CD4-positive, CD25-positive, alpha-beta regulatory T cell (primary cell): ENCODE measurements around the gene BMX. TPM values are rescaled to one million over a fixed set of nuclear protein-coding genes. Genes with fewer than 3 reads are reported as not detected.

Experiments
- ATAC-seq, 2 donors: fragments of 150-1000 bp; cut with Tn5 transposase; one replicate each; pipeline ENCODE4 v1.10.0; 2021; ENCODE audit warnings: low read depth in 2 of 2, moderate number of reproducible peaks in 2 of 2, moderate library complexity in 1 of 2
- DNase-seq, 3 donors: peaks; one replicate each; pipeline versions ENCODE4 v3.0.0 to v3.0.0-alpha.2; 2012 to 2022; ENCODE audit warnings: mixed read lengths in 1 of 3
- H3K27ac ChIP-seq: one replicate; pipeline ENCODE4 v1.7.0; 2013; ENCODE audit warnings: mild to moderate bottlenecking, low read length; ENCODE audit not compliant: insufficient read depth, poor library complexity, severe bottlenecking
- H3K27me3 ChIP-seq: one replicate; pipeline ENCODE4 v1.7.0; 2013; ENCODE audit warnings: low read length; ENCODE audit not compliant: control insufficient read depth, insufficient read depth
- H3K36me3 ChIP-seq: one replicate; pipeline ENCODE4 v1.7.0; 2013; ENCODE audit warnings: mild to moderate bottlenecking, low read length, moderate library complexity; ENCODE audit not compliant: control insufficient read depth, insufficient read depth
- H3K4me1 ChIP-seq: 2 replicates; pipeline ENCODE4 v1.7.0; 2013; ENCODE audit warnings: mild to moderate bottlenecking, low read length; ENCODE audit not compliant: insufficient read depth, control insufficient read depth, poor library complexity, severe bottlenecking
- H3K4me3 ChIP-seq: one replicate; pipeline ENCODE4 v1.7.0; 2013; ENCODE audit warnings: low read depth, mild to moderate bottlenecking, low read length, moderate library complexity
- H3K9me3 ChIP-seq, 2 experiments: 1 replicate in 1 of 2; 2 replicates in 1 of 2; pipeline ENCODE4 v1.7.0; 2013; ENCODE audit warnings: low read length in 2 of 2, mild to moderate bottlenecking in 1 of 2, moderate library complexity in 1 of 2; ENCODE audit not compliant: control insufficient read depth in 2 of 2
- H3K27ac Mint-ChIP-seq, 3 donors: one replicate each; pipeline ENCODE4 v1.8.0; 2020 to 2022; ENCODE audit warnings: mild to moderate bottlenecking in 3 of 3, mixed read lengths in 3 of 3, moderate library complexity in 2 of 3
- H3K27me3 Mint-ChIP-seq: one replicate; pipeline ENCODE4 v1.8.0; 2022; ENCODE audit warnings: mild to moderate bottlenecking, mixed read lengths
- H3K36me3 Mint-ChIP-seq: one replicate; pipeline ENCODE4 v1.8.0; 2020; ENCODE audit warnings: mixed read lengths
- H3K4me1 Mint-ChIP-seq, 4 donors: one replicate each; pipeline ENCODE4 v1.8.0; 2020 to 2022; ENCODE audit warnings: mixed read lengths in 4 of 4, mild to moderate bottlenecking in 1 of 4
- H3K4me3 Mint-ChIP-seq, 4 donors: one replicate each; pipeline ENCODE4 v1.8.0; 2020 to 2022; ENCODE audit warnings: mild to moderate bottlenecking in 4 of 4, mixed read lengths in 4 of 4, moderate library complexity in 3 of 4
- H3K9me3 Mint-ChIP-seq, 7 donors: one replicate each; pipeline ENCODE4 v1.8.0; 2020 to 2022; ENCODE audit warnings: mixed read lengths in 7 of 7, mild to moderate bottlenecking in 3 of 7, moderate library complexity in 2 of 7
- polyA plus RNA-seq, 4 donors: library from polyadenylated mRNA; unstranded; fragments of 300-500 nt; fragmentation: Illumina TruSeq; gene quantifications; one replicate each; pipeline ENCODE4 v1.2.3, GENCODE V29; 2021
- total RNA-seq: library from RNA; stranded (reverse); gene quantifications from one replicate; pipeline ENCODE4 v1.2.3, GENCODE V29; 2022

Gene BMX
- total and polyA plus RNA-seq, 5 donors from 2014 or later, result not detected

- Histone ChIP-seq H3K9me3 (no peaks in the 10 kb centered on the region), H3K36me3 (no peaks in the 10 kb centered on the region), H3K27me3 (no peaks in the 10 kb centered on the region), H3K27ac (no peak overlapping the region), H3K4me3 (no peak overlapping the region), H3K4me1 (no peaks in the 10 kb centered on the region)
- H3K27me3 Mint-ChIP-seq, result no peaks in the 10 kb centered on the region
- H3K27ac Mint-ChIP-seq, result no peak overlapping the region
- ATAC-seq, result no peak
- no peak for DNase-seq
- no peak overlapping the region for H3K4me3 Mint-ChIP-seq
- H3K4me1 Mint-ChIP-seq, result no peaks in the 10 kb centered on the region
- H3K9me3 Mint-ChIP-seq, result no peaks in the 10 kb centered on the region
- H3K36me3 Mint-ChIP-seq, result no peaks in the 10 kb centered on the region
Measured at GRCh38 chrX:15472531-15472930, 28.1 kb upstream of the BMX start.

DNA sequence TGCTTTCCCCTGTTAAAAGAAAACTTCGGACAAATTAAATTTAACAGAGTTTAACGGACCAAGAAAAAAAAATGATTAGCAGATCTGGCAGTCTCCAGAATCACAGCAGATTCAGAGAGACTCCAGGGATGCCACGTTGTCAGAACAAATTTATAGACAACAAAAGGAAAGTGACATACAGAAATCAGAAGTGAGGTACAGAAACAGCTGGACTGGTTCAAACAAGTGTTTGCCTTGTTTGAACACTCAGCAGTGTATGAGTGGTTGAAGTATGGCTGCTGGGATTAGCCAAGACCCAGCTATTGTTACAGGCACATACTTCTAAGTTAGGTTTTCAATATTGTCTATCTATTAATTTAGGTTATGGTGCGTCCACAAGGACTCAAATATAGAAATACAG, 26.6 kb upstream of the BMX start:
- peaks cover 4% of the 10 kb centered on the region for H3K27me3 Mint-ChIP-seq
- no peaks in the 10 kb centered on the region for H3K4me1 Mint-ChIP-seq
- Histone ChIP-seq H3K4me1 (no peaks in the 10 kb centered on the region), H3K4me3 (no peak overlapping the region), H3K36me3 (no peaks in the 10 kb centered on the region), H3K27me3 (no peaks in the 10 kb centered on the region), H3K9me3 (no peaks in the 10 kb centered on the region), H3K27ac (no peak overlapping the region)
- ATAC-seq (no peak), DNase-seq (no peak)
- no peaks in the 10 kb centered on the region for H3K9me3 Mint-ChIP-seq
- no peaks in the 10 kb centered on the region for H3K36me3 Mint-ChIP-seq
- no peak overlapping the region for H3K27ac Mint-ChIP-seq
- H3K4me3 Mint-ChIP-seq, result no peak overlapping the region

DNA sequence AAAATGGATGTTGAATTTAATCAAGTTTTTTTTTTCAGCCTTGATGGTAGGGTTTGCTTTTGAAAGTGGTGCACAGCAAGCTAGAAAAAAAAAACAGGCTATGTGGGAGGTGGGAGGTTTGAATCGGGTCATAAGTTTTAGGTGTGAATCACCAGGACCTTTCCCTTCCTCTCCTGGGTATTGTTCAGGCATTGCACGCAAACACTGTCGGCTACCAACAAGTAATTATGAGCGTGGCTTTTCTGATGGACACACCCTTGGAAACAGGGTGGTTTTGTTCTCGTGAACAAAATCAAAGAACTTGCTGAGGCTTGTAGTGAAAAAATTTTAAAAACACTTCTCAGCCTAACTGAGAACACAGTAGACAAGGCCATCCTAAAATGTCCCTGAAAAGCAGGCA, 25.6 kb upstream of the BMX start:
- Mint-ChIP-seq H3K9me3 (no peaks in the 10 kb centered on the region), H3K4me1 (no peaks in the 10 kb centered on the region), H3K4me3 (no peak overlapping the region), H3K36me3 (no peaks in the 10 kb centered on the region), H3K27me3 (peaks cover 4% of the 10 kb centered on the region), H3K27ac (no peak overlapping the region)
- no peak overlapping the region for H3K27ac ChIP-seq
- no peak overlapping the region for H3K4me3 ChIP-seq
- no peaks in the 10 kb centered on the region for H3K27me3 ChIP-seq
- no peaks in the 10 kb centered on the region for H3K4me1 ChIP-seq
- H3K36me3 ChIP-seq, result no peaks in the 10 kb centered on the region
- H3K9me3 ChIP-seq, result no peaks in the 10 kb centered on the region
- ATAC-seq (no peak), DNase-seq (no peak)

- H3K4me1 Mint-ChIP-seq, result no peaks in the 10 kb centered on the region
- Histone ChIP-seq H3K27me3 (no peaks in the 10 kb centered on the region), H3K4me1 (no peaks in the 10 kb centered on the region), H3K9me3 (no peaks in the 10 kb centered on the region), H3K4me3 (no peak overlapping the region), H3K36me3 (no peaks in the 10 kb centered on the region), H3K27ac (no peak overlapping the region)
- H3K9me3 Mint-ChIP-seq, result no peaks in the 10 kb centered on the region
- no peaks in the 10 kb centered on the region for H3K36me3 Mint-ChIP-seq
- DNase-seq, result no peak
- no peak overlapping the region for H3K27ac Mint-ChIP-seq
- H3K4me3 Mint-ChIP-seq, result no peak overlapping the region
- no peak for ATAC-seq
- peaks cover 4% of the 10 kb centered on the region for H3K27me3 Mint-ChIP-seq
Measured at GRCh38 chrX:15475486-15475885, 25.1 kb upstream of the BMX start.

- no peaks in the 10 kb centered on the region for H3K36me3 Mint-ChIP-seq
- ATAC-seq (no peak), DNase-seq (no peak)
- Histone ChIP-seq H3K27me3 (no peaks in the 10 kb centered on the region), H3K4me1 (no peaks in the 10 kb centered on the region), H3K9me3 (no peaks in the 10 kb centered on the region), H3K27ac (no peak overlapping the region), H3K4me3 (no peak overlapping the region), H3K36me3 (no peaks in the 10 kb centered on the region)
- H3K4me3 Mint-ChIP-seq, result no peak overlapping the region
- H3K9me3 Mint-ChIP-seq, result peaks cover 0 to 1% (median 0%) of the 10 kb centered on the region in 7 donors
- H3K4me1 Mint-ChIP-seq, result no peaks in the 10 kb centered on the region
- H3K27ac Mint-ChIP-seq, result no peak overlapping the region
- H3K27me3 Mint-ChIP-seq, result peaks cover 4% of the 10 kb centered on the region
Measured at GRCh38 chrX:15483891-15484290, 16.7 kb upstream of the BMX start.

GRCh38 chrX:15492469-15492868, 8.1 kb upstream of the BMX start:
- no peaks in the 10 kb centered on the region for H3K36me3 ChIP-seq
- H3K4me1 ChIP-seq, result peaks cover 4% of the 10 kb centered on the region
- DNase-seq, result no peak
- no peaks in the 10 kb centered on the region for H3K9me3 ChIP-seq
- no peak overlapping the region for H3K4me3 ChIP-seq
- no peaks in the 10 kb centered on the region for H3K27me3 ChIP-seq
- H3K27ac Mint-ChIP-seq, result no peak overlapping the region
- no peaks in the 10 kb centered on the region for H3K9me3 Mint-ChIP-seq
- ATAC-seq, result no peak
- no peaks in the 10 kb centered on the region for H3K36me3 Mint-ChIP-seq
- H3K27me3 Mint-ChIP-seq, result peaks cover 7% of the 10 kb centered on the region
- H3K27ac ChIP-seq, result no peak overlapping the region
- H3K4me3 Mint-ChIP-seq, result no peak overlapping the region
- peaks cover 0 to 6% (median 0%) of the 10 kb centered on the region in 4 donors for H3K4me1 Mint-ChIP-seq

DNA sequence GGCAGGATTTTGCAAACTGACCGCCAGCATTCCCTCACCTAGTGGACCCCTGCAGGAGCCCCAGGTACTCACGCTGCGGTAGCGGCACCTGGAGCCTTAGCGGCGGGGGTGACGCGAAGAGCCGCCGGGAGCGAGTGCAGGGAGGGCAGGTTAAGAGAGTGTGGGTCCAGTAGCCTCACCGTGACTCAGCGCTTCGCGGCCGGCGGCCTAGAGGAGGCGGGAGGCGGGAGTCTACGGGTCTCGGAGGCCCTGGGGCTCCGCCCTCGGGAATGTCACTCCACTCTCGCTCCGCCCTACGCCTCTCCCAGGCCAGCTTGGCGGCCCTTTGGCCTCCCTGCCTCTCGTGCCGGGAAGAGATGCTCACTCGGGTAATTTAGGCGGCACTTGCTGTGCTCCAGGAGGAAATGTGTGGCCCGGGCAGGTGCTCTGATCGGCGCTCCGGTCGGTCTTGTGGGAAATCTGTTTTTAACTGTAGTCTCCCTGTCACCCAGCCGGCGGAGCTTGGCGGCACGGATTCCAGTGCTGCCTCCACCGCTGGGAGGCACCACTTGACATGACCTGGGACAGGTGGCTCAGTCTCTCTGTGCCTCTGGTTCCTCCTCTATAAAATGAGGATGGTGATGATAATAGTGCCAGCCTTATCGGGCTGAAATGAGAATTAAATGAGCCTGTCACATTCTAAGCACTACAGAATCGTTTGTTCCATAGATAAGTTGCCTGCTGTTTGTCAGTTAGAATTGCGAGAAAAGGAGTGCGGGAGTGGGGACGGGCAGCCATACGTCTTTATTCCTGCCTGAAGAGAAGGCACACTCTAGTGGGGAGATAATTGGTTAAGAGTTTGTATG, 7.3 kb upstream of the BMX start, which contains the start of gene PIR:
Gene PIR (minus strand): TSS at position 216 of the 845 bp plus-strand sequence. CDS start 2,076 bp downstream, outside the sequence.
- Histone ChIP-seq H3K27ac (no peak within 1 kb of the TSS), H3K9me3 (no peaks in the 10 kb centered on the region), H3K4me1 (peaks cover 4% of the 10 kb centered on the region), H3K36me3 (no peaks in the 10 kb centered on the region), H3K27me3 (no peaks in the 10 kb centered on the region), H3K4me3 (no peak within 1 kb of the TSS)
- ATAC-seq (peak; percentile 39 to 52), DNase-seq (peak in 2 of 3 donors; percentile 3 to 59)
- peaks cover 10% of the 10 kb centered on the region for H3K27me3 Mint-ChIP-seq
- peaks cover 0 to 9% (median 1%) of the 10 kb centered on the region in 4 donors for H3K4me1 Mint-ChIP-seq
- H3K27ac Mint-ChIP-seq, result peak within 1 kb of the TSS in 1 of 3 donors; percentile 20
- no peaks in the 10 kb centered on the region for H3K36me3 Mint-ChIP-seq
- peak within 1 kb of the TSS in 3 of 4 donors; percentile 21 to 76 (median 65) for H3K4me3 Mint-ChIP-seq
- no peaks in the 10 kb centered on the region for H3K9me3 Mint-ChIP-seq

DNA sequence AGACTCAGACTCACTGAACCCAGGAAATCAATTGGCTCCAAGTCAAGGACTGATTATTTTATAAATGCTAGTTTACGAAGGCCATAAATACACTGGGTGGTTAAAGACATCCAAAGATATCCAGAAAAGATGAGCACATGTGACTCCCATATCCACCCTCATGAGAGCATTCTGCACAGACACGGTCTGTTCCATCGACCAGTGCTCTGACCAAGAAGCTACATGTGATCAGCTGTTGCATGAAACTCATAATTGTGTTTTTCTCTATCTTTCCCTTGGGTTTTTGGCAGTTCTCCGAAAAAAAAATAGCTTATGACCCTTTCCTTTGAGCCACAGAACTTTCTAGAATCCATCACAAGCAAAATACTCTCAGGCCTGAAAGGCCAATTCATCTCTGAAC, 4.8 kb upstream of the BMX start:
- peaks cover 10% of the 10 kb centered on the region for H3K27me3 Mint-ChIP-seq
- H3K4me3 Mint-ChIP-seq, result no peak overlapping the region
- Histone ChIP-seq H3K27me3 (peaks cover 3% of the 10 kb centered on the region), H3K9me3 (no peaks in the 10 kb centered on the region), H3K4me3 (no peak overlapping the region), H3K27ac (no peak overlapping the region), H3K4me1 (peaks cover 4% of the 10 kb centered on the region), H3K36me3 (no peaks in the 10 kb centered on the region)
- H3K9me3 Mint-ChIP-seq, result no peaks in the 10 kb centered on the region
- peaks cover 0 to 9% (median 1%) of the 10 kb centered on the region in 4 donors for H3K4me1 Mint-ChIP-seq
- ATAC-seq, result no peak
- DNase-seq, result no peak
- no peaks in the 10 kb centered on the region for H3K36me3 Mint-ChIP-seq
- no peak overlapping the region for H3K27ac Mint-ChIP-seq
